MM.1S (cell line): ENCODE data around the gene SLC39A3.

Experiments used
- CTCF ChIP-seq: fragments of 300-600 bp; sonication (generic); IDR thresholded peaks from 2 replicates; pipeline ENCODE4 v1.5.1; 2016; ENCODE audit warnings: antibody characterized with exemption, low read length, mixed read lengths
- EZH2 ChIP-seq: fragments of 300-600 bp; sonication (generic); optimal IDR thresholded peaks from 2 replicates; pipeline ENCODE3; 2017; ENCODE audit warnings: low read depth, mild to moderate bottlenecking, antibody characterized with exemption, low read length, mixed read lengths

GRCh38 chr19:2743099-2743498, 3.3 kb upstream of the SLC39A3 start:
- TF ChIP-seq CTCF, result no peak
- no peak for TF ChIP-seq EZH2
